ENCODE measurements around the gene GBA3.

Gene GBA3

DNA sequence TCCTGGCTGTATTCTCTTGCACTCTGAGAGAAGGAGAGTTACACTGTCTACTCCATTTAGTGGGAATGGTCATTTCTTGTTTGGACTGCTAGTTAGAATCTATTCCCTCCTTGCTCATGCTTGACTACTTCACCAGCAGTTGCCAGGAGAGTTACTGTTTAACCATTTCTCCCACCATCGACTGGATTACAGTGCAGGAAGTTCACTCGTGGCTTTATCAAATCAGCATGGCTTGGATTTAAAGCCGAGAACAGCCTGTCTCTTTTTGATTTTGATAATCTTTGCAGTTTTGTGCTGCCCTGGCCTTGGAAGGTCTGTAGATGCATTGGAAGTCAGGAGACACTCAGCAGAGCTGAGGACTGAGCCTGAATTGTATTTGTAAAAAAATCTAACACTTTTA is 3.2 kb downstream of the GBA3 start:
- FAIRE-seq = no peak

DNA sequence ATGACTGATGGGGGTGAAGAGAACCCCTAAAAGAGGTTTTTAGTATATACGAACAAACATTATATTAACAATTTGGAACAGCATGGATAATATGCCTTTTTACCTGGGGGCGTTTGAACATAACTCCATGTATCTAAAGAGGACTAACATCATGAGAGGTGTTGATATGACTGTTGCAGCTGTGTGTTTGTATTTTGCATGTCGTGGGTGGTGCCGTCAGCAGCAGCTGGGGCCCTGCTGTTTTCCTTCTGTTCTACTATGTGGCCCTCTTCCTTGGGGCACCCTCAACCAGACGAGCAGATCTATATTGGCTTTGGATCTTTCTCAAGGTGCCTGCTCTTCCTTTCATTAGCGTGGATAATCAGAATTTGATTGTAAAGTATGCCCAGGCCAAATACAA is 11.2 kb downstream of the GBA3 start:
- FAIRE-seq = no peak

DNA sequence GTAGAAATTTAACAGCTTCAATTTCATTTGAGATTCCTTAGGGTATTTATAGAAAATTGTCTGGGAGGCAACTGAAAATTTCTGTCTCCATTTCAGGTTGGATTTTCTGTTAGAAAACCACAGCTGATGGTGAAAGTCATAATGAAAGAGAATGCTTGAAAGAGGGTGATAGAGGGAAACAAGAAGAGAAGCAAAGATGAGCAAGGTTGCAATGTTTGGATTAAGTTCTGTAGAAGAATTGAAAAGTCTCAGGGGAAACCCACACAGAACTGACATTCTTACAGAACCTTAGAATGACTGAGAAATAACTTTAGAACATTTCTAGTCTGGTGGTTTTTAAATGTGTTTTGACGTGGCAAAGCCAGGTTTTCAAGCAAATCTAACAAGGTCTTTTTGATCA is 14.7 kb downstream of the GBA3 start:
- no peak for FAIRE-seq

GRCh38 chr4:22708961-22709360 is 16.2 kb downstream of the GBA3 start:
- no peak for FAIRE-seq

DNA sequence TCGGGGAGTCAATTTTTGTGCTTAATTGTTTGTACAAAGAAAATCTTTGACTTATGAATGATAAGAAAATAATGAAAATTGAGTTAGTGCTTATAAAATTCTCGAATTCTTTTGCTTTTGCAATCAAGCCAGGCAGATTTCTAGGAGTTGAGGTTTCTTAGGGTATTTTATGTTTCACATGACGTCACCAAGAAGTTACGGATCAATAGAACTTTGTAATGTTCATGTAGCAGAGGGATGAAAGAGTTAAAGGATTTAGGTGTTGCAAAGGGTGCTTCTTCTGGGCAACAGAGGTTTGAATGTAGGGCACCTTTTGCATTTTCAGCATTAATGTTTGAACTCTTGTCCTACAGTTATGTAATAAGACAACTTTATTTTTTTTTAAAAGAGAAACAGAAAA is 19.4 kb downstream of the GBA3 start:
- no peak for FAIRE-seq

DNA sequence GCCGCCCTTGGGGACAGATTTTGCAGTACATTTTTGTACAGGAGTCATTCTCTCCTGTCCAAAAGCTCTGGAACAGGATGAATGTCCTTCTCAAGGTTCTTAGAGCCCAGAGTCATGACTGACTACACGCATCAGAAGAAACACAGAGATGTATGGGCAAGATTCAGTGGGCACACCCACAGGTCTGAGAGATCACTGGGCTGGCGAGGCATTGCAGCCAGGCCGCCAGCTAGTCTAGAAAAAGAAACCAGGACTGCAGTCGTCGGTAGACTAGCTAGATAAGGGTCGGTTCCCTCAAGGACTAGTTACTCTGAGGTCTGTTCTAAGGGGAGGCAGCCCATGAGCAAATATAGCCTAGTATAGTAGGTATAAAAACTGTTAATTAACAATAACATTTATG is 19.8 kb downstream of the GBA3 start:
- FAIRE-seq = no peak

GRCh38 chr4:22713841-22714240 is 21.1 kb downstream of the GBA3 start:
- no peak for FAIRE-seq

GRCh38 chr4:22719218-22719617 is 26.5 kb downstream of the GBA3 start:
- FAIRE-seq = no peak

DNA sequence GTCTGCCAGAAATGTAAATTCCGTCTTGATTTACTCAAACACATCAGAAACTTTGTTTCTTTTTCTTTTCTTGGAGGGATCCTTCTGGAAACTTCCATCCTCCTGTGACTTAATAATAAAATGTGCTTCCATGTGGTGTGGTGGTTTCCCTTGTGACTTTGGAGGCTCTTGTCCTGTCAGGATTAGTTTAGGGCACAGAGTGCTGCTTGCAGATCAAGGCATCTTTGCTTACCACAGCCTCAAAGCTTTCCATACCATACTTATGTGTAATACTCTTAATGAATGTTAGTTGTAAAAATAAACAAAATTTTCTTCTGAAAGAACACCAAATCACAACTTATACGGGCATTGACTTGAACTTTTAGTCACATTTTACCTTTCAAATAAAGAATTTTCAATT is 27.4 kb downstream of the GBA3 start:
- no peak for FAIRE-seq

DNA sequence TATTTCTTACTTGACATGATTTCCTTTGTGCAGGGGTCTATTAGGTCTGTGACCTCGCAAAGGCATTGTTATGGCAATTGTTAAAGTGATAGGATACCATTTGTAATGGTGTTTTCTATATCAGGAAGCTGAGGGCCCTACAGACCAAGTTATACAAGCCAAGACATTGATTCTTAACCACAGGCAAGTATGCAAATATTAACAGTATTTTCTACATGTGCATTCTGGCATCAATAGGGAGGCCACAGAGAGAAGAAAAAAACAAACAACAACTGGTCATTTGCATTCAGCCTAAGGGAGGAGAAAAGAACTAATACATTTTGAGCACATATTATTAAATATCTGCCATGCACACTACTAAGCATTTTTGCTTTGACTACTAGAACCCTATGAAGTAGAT is 28.5 kb downstream of the GBA3 start:
- no peak for FAIRE-seq

- no peak for FAIRE-seq
These were observed 37.3 kb downstream of the GBA3 start for GRCh38 chr4:22730021-22730420.

GRCh38 chr4:22733816-22734215 is 41.1 kb downstream of the GBA3 start:
- no peak for FAIRE-seq

DNA sequence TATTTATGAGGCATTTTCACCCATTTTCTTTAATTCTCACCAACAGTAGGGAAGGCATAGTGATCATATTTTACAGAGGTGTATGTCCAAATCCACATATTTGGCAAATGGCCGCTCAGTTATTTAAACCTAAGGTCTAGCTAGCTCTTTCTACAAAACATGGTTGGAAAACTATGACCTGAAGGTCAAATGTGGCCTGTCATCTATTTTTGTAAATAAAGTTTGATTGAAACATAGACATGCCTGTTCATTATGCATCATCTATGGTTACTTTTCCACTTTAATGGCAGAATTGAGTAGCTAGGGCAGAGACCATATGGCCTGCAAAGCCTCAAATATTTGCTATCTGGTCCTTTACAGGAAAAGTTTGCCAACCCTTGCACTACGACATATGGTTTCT is 44.2 kb downstream of the GBA3 start:
- FAIRE-seq = no peak

DNA sequence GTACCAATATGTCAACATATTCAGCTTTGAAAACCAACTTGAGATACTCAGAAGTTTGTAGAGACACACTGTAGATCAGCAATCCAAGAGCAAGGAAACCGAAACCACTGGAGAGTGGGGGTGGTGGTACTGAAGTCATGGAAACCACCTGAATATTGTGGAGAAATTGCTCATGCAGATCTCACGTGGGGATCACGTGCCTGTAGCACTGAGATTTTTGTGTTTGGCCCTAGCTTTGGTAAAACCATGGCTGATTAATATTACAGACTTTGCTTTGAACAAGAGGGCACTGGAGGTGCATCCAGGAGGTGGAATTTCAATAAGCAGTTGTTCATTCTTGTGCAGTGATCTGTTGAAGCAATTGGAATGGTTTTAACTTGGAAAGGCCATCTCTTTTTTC is 47.2 kb downstream of the GBA3 start:
- no peak for FAIRE-seq

DNA sequence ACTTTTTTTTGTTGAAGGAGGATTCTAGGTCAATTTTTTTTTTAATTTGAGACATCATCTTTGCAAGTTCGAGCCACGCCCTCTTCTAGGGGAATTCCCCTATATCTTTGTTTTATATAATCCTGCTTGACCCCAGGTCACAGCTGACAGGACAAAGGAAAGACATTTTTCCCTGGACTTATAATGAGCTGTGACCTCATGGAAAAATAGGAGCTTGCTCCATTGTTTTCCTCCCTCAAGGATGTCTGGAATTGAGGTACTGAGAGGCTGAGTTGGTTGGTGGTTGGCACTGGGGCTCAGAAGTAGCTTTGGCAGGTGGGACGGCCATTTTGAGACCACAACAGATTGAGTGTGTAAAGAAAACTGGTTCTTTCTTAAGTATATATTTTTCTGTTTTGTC is 49.0 kb downstream of the GBA3 start:
- no peak for FAIRE-seq

DNA sequence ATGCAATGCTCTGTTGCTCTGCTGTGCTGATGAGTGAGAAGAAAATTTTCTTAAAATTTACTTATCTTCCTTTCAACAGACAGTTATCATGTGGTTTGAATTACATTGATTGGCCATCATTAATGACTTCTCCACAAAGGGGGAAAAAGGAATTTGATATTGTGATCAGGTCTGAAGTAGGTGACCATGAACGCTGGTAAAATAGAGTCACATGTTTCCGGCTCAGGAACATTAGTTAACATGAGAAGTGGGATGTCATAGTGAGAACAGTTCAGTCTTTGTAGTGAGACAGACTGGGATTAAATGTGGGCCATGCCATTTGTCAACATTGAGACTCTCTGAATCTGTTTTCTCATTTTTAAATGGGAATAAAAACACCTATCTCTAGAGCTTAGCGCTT is 50.6 kb downstream of the GBA3 start:
- FAIRE-seq = no peak

DNA sequence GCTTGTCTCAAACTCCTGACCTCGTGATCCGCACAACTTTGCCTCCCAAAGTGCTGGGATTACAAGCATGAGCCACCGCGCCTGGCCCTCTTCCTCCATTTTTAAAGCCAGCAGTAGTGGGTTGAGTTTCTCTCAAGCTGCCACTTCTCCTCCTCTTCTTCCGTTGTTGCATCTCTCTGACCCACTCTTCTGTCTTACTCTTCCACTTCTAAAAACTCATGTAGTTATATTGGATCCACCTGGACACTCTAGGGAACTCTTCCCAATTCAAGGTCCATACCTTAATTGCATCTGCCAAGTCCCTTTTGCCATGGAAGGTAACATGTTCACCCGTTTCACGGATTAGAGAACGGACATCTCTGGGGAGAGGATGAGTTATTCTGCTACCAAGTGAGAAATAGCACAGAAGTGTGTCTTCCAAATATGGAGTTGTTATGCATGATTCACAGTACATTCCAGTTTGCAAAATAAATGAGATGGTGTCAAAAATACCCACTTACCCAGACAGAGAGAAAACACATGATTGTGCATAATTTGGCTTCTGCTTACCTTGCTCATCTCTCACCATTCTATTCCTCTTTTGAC is 51.8 kb downstream of the GBA3 start:
- FAIRE-seq = no peak

GRCh38 chr4:22745234-22745633 is 52.5 kb downstream of the GBA3 start:
- FAIRE-seq = no peak

GRCh38 chr4:22754116-22754515 is 61.4 kb downstream of the GBA3 start:
- no peak for FAIRE-seq

DNA sequence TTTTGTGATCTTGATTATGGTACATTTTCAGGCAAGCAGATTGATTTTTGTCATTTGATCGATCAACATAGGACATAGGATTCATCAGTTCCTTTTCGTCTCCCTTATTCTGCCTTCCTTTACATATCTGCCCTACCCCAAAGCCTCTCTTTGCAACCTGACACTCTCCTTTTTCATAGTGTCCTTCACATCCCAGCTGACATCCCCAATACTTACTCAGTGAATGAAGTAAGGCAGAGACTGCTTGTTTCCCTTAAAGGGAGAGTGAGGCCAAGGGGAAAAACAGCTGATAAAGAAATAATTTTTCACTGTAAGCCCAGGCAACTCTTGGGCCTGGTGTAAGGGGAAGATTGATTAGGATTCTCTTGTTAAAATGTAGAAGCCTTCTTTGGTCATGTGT is 69.8 kb downstream of the GBA3 start:
- no peak for FAIRE-seq

- FAIRE-seq = no peak
These were observed 71.4 kb downstream of the GBA3 start for GRCh38 chr4:22764183-22764582.

DNA sequence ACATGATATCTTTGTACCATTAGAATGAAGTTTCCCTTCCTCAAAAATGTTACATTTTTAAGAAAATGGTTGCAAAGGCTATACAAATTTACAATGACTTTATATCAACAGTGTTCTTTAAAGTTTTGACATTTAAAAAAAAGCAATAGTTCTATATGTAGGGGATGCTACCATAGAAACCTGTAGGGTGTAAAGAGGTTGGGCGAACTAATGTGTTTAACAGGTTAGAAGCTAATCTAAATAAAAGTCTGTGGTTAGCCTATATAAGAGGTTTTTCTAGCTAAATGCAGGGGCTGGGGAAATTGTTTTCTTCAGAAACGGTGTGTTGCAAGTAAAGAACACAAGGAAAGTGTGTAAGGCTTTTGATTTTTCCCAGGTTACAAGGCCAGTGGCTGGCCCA is 73.3 kb downstream of the GBA3 start:
- no peak for FAIRE-seq

DNA sequence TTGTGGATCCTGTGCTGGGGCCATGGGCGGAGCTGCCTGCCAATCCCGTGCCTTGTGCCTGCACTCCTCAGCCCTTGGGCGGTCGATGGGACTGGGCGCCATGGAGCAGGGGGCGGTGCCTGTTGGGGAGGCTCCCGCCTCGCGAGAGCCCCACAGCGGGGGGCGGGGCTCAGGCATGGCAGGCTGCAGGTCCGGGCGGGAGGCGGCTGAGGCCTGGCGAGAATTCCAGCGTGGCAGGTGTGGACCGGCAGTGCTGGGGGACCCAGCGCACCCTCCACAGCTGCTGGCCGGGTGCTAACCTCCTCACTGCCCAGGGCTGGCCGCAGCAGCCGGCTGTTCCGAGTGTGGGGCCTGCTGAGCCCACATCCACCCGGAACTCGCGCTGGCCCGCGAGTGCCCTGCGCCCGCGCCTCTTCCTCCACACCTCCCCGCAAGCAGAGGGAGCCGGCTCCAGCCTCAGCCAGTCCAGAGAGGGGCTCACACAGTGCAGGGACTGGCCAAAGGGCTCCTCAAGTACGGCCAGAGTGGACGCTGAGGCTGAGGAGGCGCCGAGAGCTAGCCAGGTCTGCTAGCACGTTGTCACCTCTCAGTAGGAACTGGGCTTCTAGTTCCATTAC is 85.9 kb downstream of the GBA3 start:
- FAIRE-seq = no peak

GRCh38 chr4:22780317-22780716 is 87.6 kb downstream of the GBA3 start:
- FAIRE-seq = no peak

- no peak for FAIRE-seq
These were observed 88.1 kb downstream of the GBA3 start for GRCh38 chr4:22780797-22781196.
